Activated CD4-positive, alpha-beta T cell treated with anti-CD3 and anti-CD28 coated beads, Interleukin-2, amount 50 U/mL, for 4 hours (primary cell): Measurements from ENCODE around the gene PDE11A.

Experiments used
- DNase-seq, 2 experiments: peaks; one replicate each; pipeline ENCODE4 v3.0.0-alpha.2; 2020

The PDE11A gene

GRCh38 chr2:177589186-177589585, 483.4 kb downstream of the PDE11A start:
- no peak for DNase-seq

GRCh38 chr2:177588671-177589070, 483.9 kb downstream of the PDE11A start:
- no peak for DNase-seq

GRCh38 chr2:177587371-177587770, 485.2 kb downstream of the PDE11A start:
- DNase-seq, result no peak

- no peak for DNase-seq
Measured at GRCh38 chr2:177586154-177586553, 486.4 kb downstream of the PDE11A start.

GRCh38 chr2:177585234-177585863, 487.2 kb downstream of the PDE11A start:
- DNase-seq, result no peak

GRCh38 chr2:177584030-177584692, 488.4 kb downstream of the PDE11A start:
- no peak for DNase-seq

- no peak for DNase-seq
Measured at GRCh38 chr2:177582000-177582399, 490.6 kb downstream of the PDE11A start.

- DNase-seq, result no peak
Measured at GRCh38 chr2:177579486-177580036, 493.0 kb downstream of the PDE11A start.

- no peak for DNase-seq
Measured at GRCh38 chr2:177578454-177578853, 494.1 kb downstream of the PDE11A start.

- DNase-seq, result no peak
Measured at GRCh38 chr2:177577075-177577474, 495.5 kb downstream of the PDE11A start.

GRCh38 chr2:177575358-177575757, 497.2 kb downstream of the PDE11A start:
- no peak for DNase-seq

- DNase-seq, result no peak
Measured at GRCh38 chr2:177574356-177574755, 498.2 kb downstream of the PDE11A start.
